Breast epithelium (tissue), 3 donors: ENCODE data around the gene CYP27C1.

ENCODE experiments used
- POLR2A ChIP-seq: fragments of 450-650 bp; IDR thresholded peaks from one replicate; pipeline ENCODE4 v1.6.1; 2016; ENCODE audit warnings: antibody characterized with exemption, mild to moderate bottlenecking, moderate library complexity
- TF ChIP-seq, protein P1 (sequence below), 3 donors: fragments of 450-650 bp; IDR thresholded peaks; one replicate each; pipeline ENCODE4 v1.5.1; 2016 to 2017; ENCODE audit warnings: antibody characterized with exemption in 3 of 3, mild to moderate bottlenecking in 3 of 3, moderate library complexity in 3 of 3

DNA sequence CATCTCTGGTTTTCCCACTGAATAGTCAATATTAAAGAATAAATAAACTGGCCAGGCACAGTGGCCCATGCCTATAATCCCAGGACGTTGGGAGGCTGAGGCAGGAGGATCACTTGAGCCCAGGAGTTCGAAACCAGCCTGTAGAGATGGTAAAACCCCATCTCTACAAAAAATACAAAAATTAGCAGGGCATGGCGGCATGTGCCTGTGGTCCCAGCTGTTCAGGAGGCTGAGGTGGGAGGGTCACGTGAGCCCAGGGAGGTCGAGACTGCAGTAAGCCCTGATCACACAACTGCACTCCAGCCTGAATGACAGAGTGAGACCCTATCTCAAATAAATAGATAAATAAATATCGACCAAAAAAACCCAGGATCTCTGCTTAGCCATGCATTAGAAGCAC lies 63.0 kb downstream of the CYP27C1 start:
- TF ChIP-seq POLR2A, result no peak
- TF ChIP-seq, protein P1, sequence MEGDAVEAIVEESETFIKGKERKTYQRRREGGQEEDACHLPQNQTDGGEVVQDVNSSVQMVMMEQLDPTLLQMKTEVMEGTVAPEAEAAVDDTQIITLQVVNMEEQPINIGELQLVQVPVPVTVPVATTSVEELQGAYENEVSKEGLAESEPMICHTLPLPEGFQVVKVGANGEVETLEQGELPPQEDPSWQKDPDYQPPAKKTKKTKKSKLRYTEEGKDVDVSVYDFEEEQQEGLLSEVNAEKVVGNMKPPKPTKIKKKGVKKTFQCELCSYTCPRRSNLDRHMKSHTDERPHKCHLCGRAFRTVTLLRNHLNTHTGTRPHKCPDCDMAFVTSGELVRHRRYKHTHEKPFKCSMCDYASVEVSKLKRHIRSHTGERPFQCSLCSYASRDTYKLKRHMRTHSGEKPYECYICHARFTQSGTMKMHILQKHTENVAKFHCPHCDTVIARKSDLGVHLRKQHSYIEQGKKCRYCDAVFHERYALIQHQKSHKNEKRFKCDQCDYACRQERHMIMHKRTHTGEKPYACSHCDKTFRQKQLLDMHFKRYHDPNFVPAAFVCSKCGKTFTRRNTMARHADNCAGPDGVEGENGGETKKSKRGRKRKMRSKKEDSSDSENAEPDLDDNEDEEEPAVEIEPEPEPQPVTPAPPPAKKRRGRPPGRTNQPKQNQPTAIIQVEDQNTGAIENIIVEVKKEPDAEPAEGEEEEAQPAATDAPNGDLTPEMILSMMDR (IDR thresholded peaks at IDR 0.05), result no peak
